ENCODE measurements around the gene GNAL.

GNAL gene

DNA sequence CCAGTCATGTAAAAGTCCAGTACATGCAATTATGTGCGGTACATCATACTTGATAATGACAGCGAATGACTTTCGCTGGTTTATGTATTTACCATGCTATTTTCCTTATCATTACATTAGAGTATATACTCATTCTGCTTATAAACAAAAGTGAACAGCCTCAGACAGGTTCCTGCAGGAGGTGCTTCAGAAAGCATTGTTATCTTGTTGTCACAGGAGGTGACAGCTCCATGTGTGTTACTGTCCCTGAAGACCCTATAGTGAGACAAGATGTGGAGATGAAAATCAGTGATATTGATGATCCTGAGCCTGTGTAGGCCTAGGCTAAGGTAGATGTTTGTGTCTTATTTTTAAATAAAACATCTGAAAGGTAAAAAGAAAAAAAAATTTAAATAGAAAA is 234.4 kb downstream of the GNAL start:
- Histone ChIP-seq H3K4me2 (ENCODE audit: low read length) (no peak overlapping the region), H3K27me3 (ENCODE audit: control insufficient read depth, low read length) (no peaks in the 10 kb centered on the region), H4K20me1 (ENCODE audit: control insufficient read depth, insufficient read depth, low read depth, low read length) (no peaks in the 10 kb centered on the region), H3K9me3 (ENCODE audit: control insufficient read depth, insufficient read depth, low read length) (no peaks in the 10 kb centered on the region), H3K36me3 (ENCODE audit: control insufficient read depth, low read length) (no peaks in the 10 kb centered on the region), H3K4me1 (ENCODE audit: control insufficient read depth, low read length) (peaks cover 10% of the 10 kb centered on the region), H3F3A (ENCODE audit: control insufficient read depth, insufficient read depth) (no peaks in the 10 kb centered on the region), H3K27ac (ENCODE audit: low read depth, low read length) (no peak overlapping the region), H3K79me2 (ENCODE audit: control insufficient read depth, low read length) (no peaks in the 10 kb centered on the region), H3K4me3 (ENCODE audit: low read length) (no peak overlapping the region), H3K9me2 (replicated peaks; ENCODE audit: control insufficient read depth, low read length) (no peaks in the 10 kb centered on the region)
- TF ChIP-seq EZH2phosphoT487 (IDR thresholded peaks at IDR 0.05; ENCODE audit: borderline replicate concordance, low read length) = no peak
- TF ChIP-seq, protein P1, sequence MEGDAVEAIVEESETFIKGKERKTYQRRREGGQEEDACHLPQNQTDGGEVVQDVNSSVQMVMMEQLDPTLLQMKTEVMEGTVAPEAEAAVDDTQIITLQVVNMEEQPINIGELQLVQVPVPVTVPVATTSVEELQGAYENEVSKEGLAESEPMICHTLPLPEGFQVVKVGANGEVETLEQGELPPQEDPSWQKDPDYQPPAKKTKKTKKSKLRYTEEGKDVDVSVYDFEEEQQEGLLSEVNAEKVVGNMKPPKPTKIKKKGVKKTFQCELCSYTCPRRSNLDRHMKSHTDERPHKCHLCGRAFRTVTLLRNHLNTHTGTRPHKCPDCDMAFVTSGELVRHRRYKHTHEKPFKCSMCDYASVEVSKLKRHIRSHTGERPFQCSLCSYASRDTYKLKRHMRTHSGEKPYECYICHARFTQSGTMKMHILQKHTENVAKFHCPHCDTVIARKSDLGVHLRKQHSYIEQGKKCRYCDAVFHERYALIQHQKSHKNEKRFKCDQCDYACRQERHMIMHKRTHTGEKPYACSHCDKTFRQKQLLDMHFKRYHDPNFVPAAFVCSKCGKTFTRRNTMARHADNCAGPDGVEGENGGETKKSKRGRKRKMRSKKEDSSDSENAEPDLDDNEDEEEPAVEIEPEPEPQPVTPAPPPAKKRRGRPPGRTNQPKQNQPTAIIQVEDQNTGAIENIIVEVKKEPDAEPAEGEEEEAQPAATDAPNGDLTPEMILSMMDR (IDR thresholded peaks at IDR 0.05; ENCODE audit: low read depth, low read length, poor library complexity, severe bottlenecking) = no peak

DNA sequence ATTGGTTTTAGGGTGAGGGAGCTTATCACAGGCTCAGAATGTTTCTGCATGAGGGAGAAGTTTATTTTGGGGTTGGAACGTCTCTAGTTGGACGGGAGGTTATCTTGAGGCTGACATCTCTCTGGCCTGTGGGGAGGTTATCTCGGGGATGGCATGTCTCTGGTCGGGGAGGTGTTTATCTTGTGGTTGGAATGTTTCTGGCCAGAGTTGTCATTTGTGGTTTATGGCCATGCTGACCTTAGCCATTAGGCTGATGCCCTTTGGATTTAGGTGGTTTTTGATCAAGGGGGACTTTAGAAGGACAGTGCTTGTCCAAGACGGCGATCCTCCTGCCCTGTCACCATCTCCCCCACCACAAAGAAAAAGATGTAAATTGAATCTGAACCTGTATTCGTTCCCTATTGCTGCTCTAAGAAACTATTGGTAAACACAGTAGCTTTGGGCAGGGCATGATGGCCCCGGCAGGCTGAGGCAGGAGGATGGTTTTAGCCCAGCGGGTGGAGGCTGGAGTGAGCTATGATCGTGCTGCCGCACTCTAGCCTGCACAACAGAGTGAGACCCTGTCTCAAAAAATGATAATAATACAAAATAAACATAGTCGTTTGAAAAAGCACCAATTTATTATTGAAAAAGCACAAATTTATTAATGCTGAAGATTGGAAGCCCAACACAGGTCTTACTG is 236.9 kb downstream of the GNAL start:
- Histone ChIP-seq H3K4me1 (ENCODE audit: control insufficient read depth, low read length) (peaks cover 8% of the 10 kb centered on the region), H3K27me3 (ENCODE audit: control insufficient read depth, low read length) (no peaks in the 10 kb centered on the region), H3K4me3 (ENCODE audit: low read length) (no peak overlapping the region), H4K20me1 (ENCODE audit: control insufficient read depth, insufficient read depth, low read depth, low read length) (no peaks in the 10 kb centered on the region), H3K9me2 (replicated peaks; ENCODE audit: control insufficient read depth, low read length) (no peaks in the 10 kb centered on the region), H3K27ac (ENCODE audit: low read depth, low read length) (no peak overlapping the region), H3F3A (ENCODE audit: control insufficient read depth, insufficient read depth) (no peaks in the 10 kb centered on the region), H3K79me2 (ENCODE audit: control insufficient read depth, low read length) (no peaks in the 10 kb centered on the region), H3K36me3 (ENCODE audit: control insufficient read depth, low read length) (no peaks in the 10 kb centered on the region), H3K4me2 (ENCODE audit: low read length) (no peak overlapping the region), H3K9me3 (ENCODE audit: control insufficient read depth, insufficient read depth, low read length) (no peaks in the 10 kb centered on the region)
- no peak for TF ChIP-seq EZH2phosphoT487 (IDR thresholded peaks at IDR 0.05; ENCODE audit: borderline replicate concordance, low read length)
- TF ChIP-seq, protein P1 (IDR thresholded peaks at IDR 0.05; ENCODE audit: low read depth, low read length, poor library complexity, severe bottlenecking) = no peak

DNA sequence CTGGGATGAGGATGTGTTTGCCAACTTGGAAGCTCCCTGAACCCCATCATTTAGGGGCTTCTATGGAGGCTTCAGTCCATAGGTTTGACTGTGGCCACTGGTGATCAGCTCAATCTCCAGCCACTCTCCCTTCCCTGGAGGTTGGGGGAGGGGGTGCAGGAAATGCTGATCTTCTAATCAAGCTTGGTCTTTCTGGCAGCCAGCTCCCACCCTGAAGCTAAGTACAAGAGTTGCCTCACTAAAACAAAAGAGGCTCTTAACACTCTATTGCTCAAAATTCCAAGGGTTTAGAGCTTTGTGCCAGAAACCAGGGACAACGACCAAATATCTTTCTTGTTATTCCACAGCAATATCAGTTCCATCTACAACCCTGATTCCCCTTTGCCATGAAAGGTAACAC is 238.4 kb downstream of the GNAL start:
- no peak overlapping the region for H3K4me2 ChIP-seq (ENCODE audit: low read length)
- no peaks in the 10 kb centered on the region for H3K36me3 ChIP-seq (ENCODE audit: control insufficient read depth, low read length)
- H3F3A ChIP-seq (ENCODE audit: control insufficient read depth, insufficient read depth) = no peaks in the 10 kb centered on the region
- no peak overlapping the region for H3K4me3 ChIP-seq (ENCODE audit: low read length)
- no peaks in the 10 kb centered on the region for H3K9me2 ChIP-seq (replicated peaks; ENCODE audit: control insufficient read depth, low read length)
- no peaks in the 10 kb centered on the region for H3K4me1 ChIP-seq (ENCODE audit: control insufficient read depth, low read length)
- no peaks in the 10 kb centered on the region for H4K20me1 ChIP-seq (ENCODE audit: control insufficient read depth, insufficient read depth, low read depth, low read length)
- no peaks in the 10 kb centered on the region for H3K27me3 ChIP-seq (ENCODE audit: control insufficient read depth, low read length)
- TF ChIP-seq, protein P1 (IDR thresholded peaks at IDR 0.05; ENCODE audit: low read depth, low read length, poor library complexity, severe bottlenecking) = no peak
- no peak for TF ChIP-seq EZH2phosphoT487 (IDR thresholded peaks at IDR 0.05; ENCODE audit: borderline replicate concordance, low read length)
- no peaks in the 10 kb centered on the region for H3K79me2 ChIP-seq (ENCODE audit: control insufficient read depth, low read length)
- no peak overlapping the region for H3K27ac ChIP-seq (ENCODE audit: low read depth, low read length)
- no peaks in the 10 kb centered on the region for H3K9me3 ChIP-seq (ENCODE audit: control insufficient read depth, insufficient read depth, low read length)

All from DOHH2 (cell line).